LNCAP (cell line): Measurements from ENCODE around the gene MSRB3.

ENCODE experiments used
- CTCF ChIP-seq: fragments of 450-650 bp; IDR thresholded peaks from 2 replicates; pipeline ENCODE4 v1.5.1; 2017; ENCODE audit warnings: mild to moderate bottlenecking

Gene MSRB3

DNA sequence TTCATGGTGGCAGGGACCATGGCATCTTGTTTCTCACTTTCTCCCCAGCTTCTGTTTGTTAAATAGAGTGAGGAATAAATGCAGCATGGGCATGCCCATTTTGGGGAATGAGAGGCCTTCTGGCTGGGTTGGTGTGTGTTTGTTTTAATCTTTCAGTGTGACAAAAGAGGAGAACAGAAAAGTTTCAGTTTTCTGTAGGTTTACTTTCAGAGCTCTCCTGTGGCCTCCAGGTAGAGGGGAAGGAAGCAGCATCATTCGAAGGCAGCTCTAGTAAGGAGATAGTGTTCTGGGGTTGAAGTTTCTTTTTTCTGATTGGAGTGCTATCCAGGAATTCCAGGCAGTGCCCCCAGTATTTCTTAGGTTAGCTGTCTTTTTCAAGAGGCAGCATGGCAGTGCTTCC lies 15.3 kb downstream of the MSRB3 start:
- no peak for TF ChIP-seq CTCF

GRCh38 chr12:65294641-65295262 lies 16.3 kb downstream of the MSRB3 start:
- no peak for TF ChIP-seq CTCF

DNA sequence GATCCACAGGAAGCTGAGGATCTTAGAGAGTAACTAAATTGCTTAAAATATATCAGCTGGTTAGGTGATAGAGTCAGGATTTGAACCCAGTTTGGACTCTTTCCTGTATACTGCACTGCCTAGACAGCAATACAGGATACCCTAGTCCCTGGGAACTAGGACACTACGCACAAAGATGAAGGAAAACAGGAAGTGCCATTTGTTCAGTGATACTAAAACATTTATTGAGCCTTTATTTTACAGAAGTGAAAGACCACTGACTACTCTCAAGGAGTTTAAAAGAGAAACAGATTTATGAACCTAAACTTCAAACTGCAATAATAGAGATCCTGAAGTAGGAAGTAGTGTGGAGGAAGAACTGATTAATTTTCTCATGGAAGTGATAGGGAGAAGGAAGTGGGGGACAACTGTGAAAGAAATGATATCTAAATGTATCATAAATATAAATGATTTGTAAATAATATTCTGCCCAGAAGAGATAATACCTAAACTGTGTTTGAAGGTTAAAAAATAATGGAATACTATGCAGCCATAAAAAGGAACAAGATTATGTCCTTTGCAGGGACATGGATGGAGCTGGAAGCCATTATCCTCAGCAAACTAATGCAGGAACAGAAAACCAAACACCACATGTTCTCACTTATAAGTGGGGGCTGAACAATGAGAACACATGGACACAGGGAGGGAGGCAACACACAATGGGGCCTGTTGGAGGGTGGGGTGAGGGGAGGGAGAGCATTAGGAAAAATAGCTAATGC lies 18.2 kb downstream of the MSRB3 start:
- no peak for TF ChIP-seq CTCF

DNA sequence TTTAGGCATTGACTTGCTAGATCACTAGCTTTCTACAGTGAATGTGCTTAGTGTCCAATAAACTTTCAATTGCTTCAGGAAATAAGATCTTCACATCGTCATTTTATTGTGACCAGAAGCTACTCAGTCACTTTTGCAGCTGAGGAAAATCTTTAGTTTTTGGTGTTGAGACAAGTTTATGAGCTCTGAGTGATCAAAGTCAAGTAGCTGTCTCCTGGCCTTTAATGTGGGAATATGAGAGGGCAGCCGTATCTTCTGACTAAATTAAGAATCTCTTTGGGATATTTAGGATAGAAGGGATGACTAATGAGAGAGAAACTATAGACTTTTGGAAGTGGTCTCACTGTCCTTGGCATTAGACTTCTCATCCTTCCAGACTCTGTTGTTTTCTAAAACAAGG lies 21.6 kb downstream of the MSRB3 start:
- TF ChIP-seq CTCF = no peak

DNA sequence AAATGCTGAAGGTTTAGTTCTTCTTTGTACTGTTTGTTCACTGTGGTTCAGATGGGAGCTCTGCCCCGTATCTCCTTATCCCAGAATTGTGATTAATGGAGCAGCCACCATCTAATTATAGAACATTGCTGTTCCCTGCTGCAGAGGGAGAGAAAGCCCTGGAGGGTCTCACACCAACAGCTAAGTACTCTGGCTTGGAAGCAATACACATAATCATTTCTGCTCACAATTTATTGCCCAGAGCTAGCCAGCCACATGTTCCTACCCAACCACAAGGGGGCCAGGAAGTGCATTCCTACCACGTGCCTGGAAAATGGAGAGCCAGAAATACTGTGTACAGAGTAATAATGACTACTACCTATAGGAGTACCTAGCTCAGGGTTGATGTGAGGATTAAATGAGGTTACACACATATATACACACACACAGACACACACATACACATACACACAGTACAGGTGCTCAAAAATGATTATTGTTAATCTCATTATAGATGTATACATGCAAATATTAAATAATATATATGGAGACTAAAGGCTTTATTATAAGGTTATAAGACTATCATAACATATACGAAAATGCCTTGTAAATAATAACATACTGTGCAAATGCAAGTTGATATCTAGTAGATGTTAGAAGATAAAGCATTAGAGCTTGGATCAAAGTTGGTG lies 22.3 kb downstream of the MSRB3 start:
- no peak; the same call in 1 of the 2 replicates for TF ChIP-seq CTCF

GRCh38 chr12:65302891-65303290 lies 24.4 kb downstream of the MSRB3 start:
- no peak for TF ChIP-seq CTCF

GRCh38 chr12:65305346-65305950 lies 27.0 kb downstream of the MSRB3 start:
- no peak for TF ChIP-seq CTCF
